Cardiac muscle cell (in vitro differentiated cells and primary cell): ENCODE measurements around the gene PTPRQ. TPM values are rescaled to one million over a fixed set of nuclear protein-coding genes. Genes with fewer than 3 reads are reported as not detected.
"Not testable (repeated sequence)": the region's sequence is repeated elsewhere in the genome, so short reads cannot be mapped to it uniquely, and the experiment has no call there.

ENCODE experiments used
- DNase-seq, 2 donors: peaks; one replicate each; pipeline versions ENCODE4 v3.0.0 to v3.0.0-alpha.2; 2010 to 2017; ENCODE audit warnings: low read depth in 1 of 2, low spot score in 1 of 2
- H3K27ac ChIP-seq: fragments of 200-600 bp; sonication (generic); 2 replicates; pipeline ENCODE4 v1.5.1; 2016
- H3K27me3 ChIP-seq: fragments of 200-600 bp; sonication (generic); 2 replicates; pipeline ENCODE4 v1.6.0; 2016; ENCODE audit warnings: control low read depth
- H3K36me3 ChIP-seq: fragments of 200-600 bp; sonication (generic); 2 replicates; pipeline ENCODE4 v1.5.1; 2016; ENCODE audit warnings: control low read depth
- H3K4me1 ChIP-seq: fragments of 200-600 bp; sonication (generic); 2 replicates; pipeline ENCODE4 v1.8.1; 2017; ENCODE audit warnings: low read depth, mild to moderate bottlenecking, mixed run types
- H3K4me3 ChIP-seq: fragments of 200-600 bp; sonication (generic); 2 replicates; pipeline ENCODE4 v1.5.1; 2016; ENCODE audit warnings: mild to moderate bottlenecking
- H3K9me3 ChIP-seq: fragments of 200-600 bp; sonication (generic); 2 replicates; pipeline ENCODE4 v1.5.1; 2017; ENCODE audit warnings: low read depth, mild to moderate bottlenecking, control low read depth
- CTCF ChIP-seq: IDR thresholded peaks from 2 replicates; pipeline ENCODE4 v1.5.1; 2012; ENCODE audit warnings: low read depth, mild to moderate bottlenecking, low read length
- polyA plus RNA-seq: library from polyadenylated mRNA; unstranded; fragments of >200 nt; fragmentation: Nextera tagmentation; extraction: Ambion mirVana; gene quantifications from 2 replicates; pipeline ENCODE4 v1.2.1, GENCODE V29; 2016
- total RNA-seq: library from RNA; depleted of rRNA; stranded (reverse); fragments of >200 nt; gene quantifications from 2 replicates; pipeline ENCODE4 v1.2.3, GENCODE V29; 2016

Gene PTPRQ
- total and polyA plus RNA-seq, 2 experiments from 2014 or later, result 0.01 to 0.69 TPM

GRCh38 chr12:80472236-80472635, 28.2 kb downstream of the PTPRQ start:
- Histone ChIP-seq H3K4me1 (peaks cover 4% of the 10 kb centered on the region), H3K36me3 (no peaks in the 10 kb centered on the region), H3K27me3 (no peaks in the 10 kb centered on the region), H3K9me3 (no peaks in the 10 kb centered on the region), H3K27ac (no peak overlapping the region), H3K4me3 (no peak overlapping the region)
- no peak for DNase-seq
- no peak for TF ChIP-seq CTCF

GRCh38 chr12:80472911-80473500, 29.0 kb downstream of the PTPRQ start:
- H3K36me3 ChIP-seq, result no peaks in the 10 kb centered on the region
- no peak overlapping the region for H3K27ac ChIP-seq
- TF ChIP-seq CTCF, result peak; percentile 58
- H3K4me3 ChIP-seq, result no peak overlapping the region
- peaks cover 4% of the 10 kb centered on the region for H3K4me1 ChIP-seq
- H3K9me3 ChIP-seq, result no peaks in the 10 kb centered on the region
- DNase-seq, result peak; percentile 52 to 81
- no peaks in the 10 kb centered on the region for H3K27me3 ChIP-seq

DNA sequence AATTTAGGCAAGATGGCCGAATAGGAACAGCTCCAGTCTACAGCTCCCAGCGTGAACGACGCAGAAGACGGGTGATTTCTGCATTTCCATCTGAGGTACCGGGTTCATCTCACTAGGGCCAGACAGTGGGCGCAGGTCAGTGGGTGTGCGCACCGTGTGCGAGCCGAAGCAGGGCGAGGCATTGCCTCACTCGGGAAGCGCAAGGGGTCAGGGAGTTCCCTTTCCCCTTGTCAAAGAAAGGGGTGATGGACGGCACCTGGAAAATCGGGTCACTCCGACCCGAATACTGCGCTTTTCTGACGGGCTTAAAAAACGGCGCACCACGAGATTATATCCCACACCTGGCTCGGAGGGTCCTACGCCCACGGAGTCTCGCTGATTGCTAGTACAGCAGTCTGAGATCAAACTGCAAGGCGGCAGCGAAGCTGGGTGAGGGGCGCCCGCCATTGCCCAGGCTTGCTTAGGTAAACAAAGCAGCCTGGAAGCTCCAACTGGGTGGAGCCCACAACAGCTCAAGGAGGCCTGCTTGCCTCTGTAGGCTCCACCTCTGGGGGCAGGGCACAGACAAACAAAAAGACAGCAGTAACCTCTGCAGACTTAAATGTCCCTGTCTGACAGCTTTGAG, 33.6 kb downstream of the PTPRQ start:
- H3K4me3 ChIP-seq, DNase-seq, H3K4me1 ChIP-seq, H3K27ac ChIP-seq, H3K36me3 ChIP-seq, H3K27me3 ChIP-seq, H3K9me3 ChIP-seq: not testable (repeated sequence)

DNA sequence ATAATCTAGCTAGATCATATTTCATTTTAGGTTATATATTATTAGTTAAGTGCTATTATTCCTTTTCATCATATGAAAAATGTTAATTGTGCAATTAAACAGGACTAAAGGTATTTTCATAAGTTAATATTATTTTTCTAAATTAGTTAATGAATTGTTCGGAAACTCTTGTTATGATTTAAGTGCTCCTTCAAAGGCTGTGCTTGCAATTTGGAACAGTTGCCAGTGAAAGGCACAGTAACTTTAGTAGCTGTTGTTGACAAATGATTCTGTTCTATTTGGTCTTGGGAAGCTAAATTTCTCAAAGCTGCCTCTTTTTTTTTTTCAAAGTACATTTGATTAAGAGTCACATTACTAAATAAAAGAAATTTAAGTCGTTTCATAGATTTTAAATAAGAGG, 40.7 kb downstream of the PTPRQ start:
- Histone ChIP-seq H3K27me3 (no peaks in the 10 kb centered on the region), H3K4me3 (no peak overlapping the region), H3K36me3 (no peaks in the 10 kb centered on the region), H3K27ac (no peak overlapping the region), H3K4me1 (no peaks in the 10 kb centered on the region), H3K9me3 (no peaks in the 10 kb centered on the region)
- DNase-seq, result no peak
- TF ChIP-seq CTCF, result no peak

DNA sequence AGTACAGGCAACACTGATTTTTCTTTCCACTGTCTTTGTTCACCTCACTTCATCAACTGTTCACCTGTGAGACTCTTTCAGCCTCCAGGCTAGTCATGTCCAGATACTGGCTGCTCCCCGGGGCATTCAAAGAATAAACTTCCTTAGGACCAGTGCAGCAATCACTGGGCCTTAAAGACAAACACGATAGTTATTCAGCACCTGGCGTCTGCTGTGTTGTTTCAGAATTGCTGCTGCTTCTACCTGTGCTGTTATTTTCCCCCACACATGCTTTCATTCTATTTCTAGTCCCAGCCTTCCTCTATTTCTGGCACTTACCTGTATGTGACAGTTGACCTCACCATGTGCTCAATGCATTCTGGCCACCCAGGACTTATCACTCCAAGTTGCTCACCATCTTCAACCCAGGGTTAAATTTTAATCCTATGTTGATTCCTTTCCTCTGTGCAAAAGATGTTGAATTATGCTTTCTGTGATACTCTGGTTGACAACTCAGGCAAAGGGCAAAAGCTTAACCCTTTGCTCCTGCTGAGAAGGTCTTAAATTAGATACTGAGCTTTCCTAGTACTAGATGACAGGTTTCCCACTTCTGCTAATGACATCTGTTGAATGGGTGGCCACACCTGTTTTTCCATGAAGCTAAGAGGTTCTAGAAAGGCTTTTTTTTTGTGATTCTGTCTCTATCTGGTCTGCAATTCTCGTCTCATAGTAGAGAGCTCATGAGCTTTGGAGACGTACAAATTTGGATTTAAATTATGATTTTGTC, 41.4 kb downstream of the PTPRQ start:
- H3K36me3 ChIP-seq, result no peaks in the 10 kb centered on the region
- no peaks in the 10 kb centered on the region for H3K27me3 ChIP-seq
- no peak overlapping the region for H3K4me3 ChIP-seq
- no peaks in the 10 kb centered on the region for H3K9me3 ChIP-seq
- TF ChIP-seq CTCF, result no peak
- no peak overlapping the region for H3K27ac ChIP-seq
- DNase-seq, result no peak
- no peaks in the 10 kb centered on the region for H3K4me1 ChIP-seq

- Histone ChIP-seq H3K27ac (no peak overlapping the region), H3K27me3 (no peaks in the 10 kb centered on the region), H3K4me3 (no peak overlapping the region), H3K4me1 (no peaks in the 10 kb centered on the region), H3K9me3 (no peaks in the 10 kb centered on the region), H3K36me3 (no peaks in the 10 kb centered on the region)
- DNase-seq, result peak in 1 of 2 donors; percentile 2
- TF ChIP-seq CTCF, result no peak
Measured at GRCh38 chr12:80490329-80490728, 46.3 kb downstream of the PTPRQ start.
